Peyer's patch (tissue), 4 donors: ENCODE measurements around the gene RTBDN. TPM values are rescaled to one million over a fixed set of nuclear protein-coding genes. Genes with fewer than 3 reads are reported as not detected.

ENCODE experiments used
- DNase-seq, 3 donors: peaks; one replicate each; pipeline ENCODE4 v3.0.0-alpha.2; 2017 to 2019
- H3K27ac ChIP-seq, 4 donors: fragments of 200-600 bp; sonication (generic); one replicate each; pipeline ENCODE4 v1.5.1; 2016 to 2019
- H3K27me3 ChIP-seq, 2 donors: fragments of 200-600 bp; sonication (generic); one replicate each; pipeline ENCODE4 v1.5.1; 2019
- H3K36me3 ChIP-seq, 3 donors: fragments of 200-600 bp; sonication (generic); one replicate each; pipeline ENCODE4 v1.5.1; 2016 to 2019
- H3K4me1 ChIP-seq, 4 donors: fragments of 200-600 bp; sonication (generic); one replicate each; pipeline ENCODE4 v1.5.1; 2016 to 2019
- H3K4me3 ChIP-seq, 4 donors: fragments of 200-600 bp; sonication (generic); 1 replicate in 3 of 4; 2 replicates in 1 of 4; pipeline ENCODE4 v1.5.1; 2016 to 2019; ENCODE audit warnings: mild to moderate bottlenecking in 1 of 4
- H3K9me3 ChIP-seq, 4 donors: fragments of 200-600 bp; sonication (generic); one replicate each; pipeline ENCODE4 v1.5.1; 2016 to 2019; ENCODE audit warnings: mild to moderate bottlenecking in 1 of 4
- CTCF ChIP-seq, 6 experiments: fragments of 450-650 bp in 4 of 6; fragments of 200-600 bp in 2 of 6; sonication (generic) in 1 of 6; IDR thresholded peaks; one replicate each; pipeline ENCODE4 v1.5.1; 2017 to 2019; ENCODE audit warnings: antibody characterized with exemption in 6 of 6, mild to moderate bottlenecking in 3 of 6, moderate library complexity in 1 of 6
- POLR2A ChIP-seq, 2 donors: fragments of 450-650 bp; IDR thresholded peaks; one replicate each; pipeline ENCODE4 v1.5.1; 2017; ENCODE audit warnings: antibody characterized with exemption in 2 of 2, mild to moderate bottlenecking in 2 of 2, moderate library complexity in 2 of 2
- total RNA-seq, 4 donors: library from RNA; depleted of rRNA; stranded (reverse); fragments of >200 nt; gene quantifications; one replicate each; pipeline ENCODE4 v1.1.0, GENCODE V29; 2016

RTBDN gene
- total RNA-seq, 4 donors from 2014 or later, result not detected

GRCh38 chr19:12794196-12794941 is 40.0 kb downstream of the RTBDN start:
- TF ChIP-seq CTCF (IDR thresholded peaks at IDR 0.05) (no peak), POLR2A (IDR thresholded peaks at IDR 0.05) (no peak)

GRCh38 chr19:12793290-12794195 is 40.8 kb downstream of the RTBDN start:
- peak; percentile 90 to 97 (median 96) for DNase-seq
- no peaks in the 10 kb centered on the region for H3K27me3 ChIP-seq
- H3K4me3 ChIP-seq, result peak overlapping the region; percentile 82 to 92 (median 84)
- H3K9me3 ChIP-seq, result no peaks in the 10 kb centered on the region
- peak overlapping the region; percentile 97 to 100 (median 100) for H3K27ac ChIP-seq
- peaks cover 0 to under 1% (median 0%) of the 10 kb centered on the region in 3 donors for H3K36me3 ChIP-seq
- TF ChIP-seq CTCF (IDR thresholded peaks at IDR 0.05) (no peak), POLR2A (IDR thresholded peaks at IDR 0.05) (peak; percentile 76 to 92)
- H3K4me1 ChIP-seq, result peaks cover 6 to 27% (median 12%) of the 10 kb centered on the region in 4 donors

More at GRCh38 chr19:12794196-12794941, 40.0 kb downstream of the RTBDN start:
- DNase-seq, result no peak
- H3K4me3 ChIP-seq, result peak overlapping the region; percentile 82 to 92 (median 84)
- H3K27ac ChIP-seq, result peak overlapping the region; percentile 97 to 100 (median 100)
- peaks cover 0 to 7% (median 0%) of the 10 kb centered on the region in 3 donors for H3K36me3 ChIP-seq
- no peaks in the 10 kb centered on the region for H3K27me3 ChIP-seq
- no peaks in the 10 kb centered on the region for H3K9me3 ChIP-seq
- H3K4me1 ChIP-seq, result peaks cover 3 to 25% (median 8%) of the 10 kb centered on the region in 4 donors

GRCh38 chr19:12792853-12793289 is 41.5 kb downstream of the RTBDN start:
- Histone ChIP-seq H3K27me3 (no peaks in the 10 kb centered on the region), H3K9me3 (no peaks in the 10 kb centered on the region), H3K4me1 (peaks cover 8 to 34% (median 15%) of the 10 kb centered on the region in 4 donors), H3K27ac (peak overlapping the region; percentile 97 to 100 (median 100)), H3K36me3 (no peaks in the 10 kb centered on the region), H3K4me3 (peak overlapping the region; percentile 82 to 92 (median 84))
- TF ChIP-seq CTCF (IDR thresholded peaks at IDR 0.05), result peak in 2 of 6 experiments; percentile 1 to 3
- no peak for TF ChIP-seq POLR2A (IDR thresholded peaks at IDR 0.05)
- DNase-seq, result no peak

- H3K27me3 ChIP-seq, result no peaks in the 10 kb centered on the region
- H3K4me1 ChIP-seq, result peaks cover 8 to 40% (median 18%) of the 10 kb centered on the region in 4 donors
- peak overlapping the region; percentile 82 to 92 (median 84) for H3K4me3 ChIP-seq
- peak overlapping the region; percentile 97 to 100 (median 100) for H3K27ac ChIP-seq
- H3K9me3 ChIP-seq, result no peaks in the 10 kb centered on the region
- peak; percentile 77 to 92 (median 86) for DNase-seq
- TF ChIP-seq CTCF (IDR thresholded peaks at IDR 0.05) (peak in 2 of 6 experiments; percentile 5 to 11), POLR2A (IDR thresholded peaks at IDR 0.05) (peak; percentile 38 to 53)
- no peaks in the 10 kb centered on the region for H3K36me3 ChIP-seq
Observed at GRCh38 chr19:12792051-12792852, 42.1 kb downstream of the RTBDN start.
